Caki2 (cell line): Measurements from ENCODE around the gene CALD1. TPM values are rescaled to one million over a fixed set of nuclear protein-coding genes. Genes with fewer than 3 reads are reported as not detected.

ENCODE experiments used
- DNase-seq: peaks from one replicate; pipeline ENCODE4 v3.0.0-alpha.2; 2015; ENCODE audit warnings: low read depth
- in situ Hi-C: cut with HindIII; loops from 2 replicates; pipeline ENCODE4 v1.10.0; 2016; ENCODE audit warnings: low sequenced_read_pairs, low pct_unique_long_range_greater_than_20kb, mixed read lengths
- total RNA-seq: library from RNA; depleted of rRNA; stranded (reverse); fragments of >200 nt; shearing (Covaris generic); gene quantifications from 2 replicates; pipeline ENCODE4 v1.2.3, GENCODE V29; 2014; ENCODE audit warnings: low replicate concordance; rRNA removed

Gene CALD1
- total RNA-seq, 1 experiment from 2014 or later, result 11.1 TPM

GRCh38 chr7:134993877-134994456 lies 214.5 kb downstream of the CALD1 start:
- in situ Hi-C loops, result no loop called here
- DNase-seq, result no peak

GRCh38 chr7:134995239-134996096 lies 216.0 kb downstream of the CALD1 start:
- in situ Hi-C loops, result no loop called here
- DNase-seq, result no peak

- in situ Hi-C loops, result no loop called here
Observed at GRCh38 chr7:134996097-134996550, 216.7 kb downstream of the CALD1 start.

GRCh38 chr7:134997214-134997885 lies 217.9 kb downstream of the CALD1 start:
- in situ Hi-C loops, result no loop called here
- no peak for DNase-seq

More at GRCh38 chr7:134996097-134996550, 216.7 kb downstream of the CALD1 start:
- DNase-seq, result no peak

GRCh38 chr7:134999136-134999535 lies 219.7 kb downstream of the CALD1 start:
- no peak for DNase-seq
- in situ Hi-C loops, result no loop called here

GRCh38 chr7:135001390-135002165 lies 222.1 kb downstream of the CALD1 start:
- in situ Hi-C loops, result no loop called here
- DNase-seq, result no peak

GRCh38 chr7:135012229-135012628 lies 232.8 kb downstream of the CALD1 start:
- DNase-seq, result no peak
- in situ Hi-C loops, result no loop called here

Other genes with a start within 250 kb of the CALD1 start
- 0.72 and 4.3 TPM in 2 replicates for gene AKR1B15, start 230.5 kb upstream of the CALD1 start, total RNA-seq
- 3.3 and 9.4 TPM in 2 replicates for gene BPGM, start 132.8 kb upstream of the CALD1 start, total RNA-seq
- gene AGBL3, start 206.9 kb downstream of the CALD1 start, total RNA-seq, result 0.81 and 1.5 TPM in 2 replicates